Right hindlimb (tissue), 1 donor: ENCODE measurements around the gene ZFYVE28.

Experiments
- DNase-seq: peaks from one replicate; pipeline ENCODE4 v3.0.0-alpha.2; 2018

Gene ZFYVE28

GRCh38 chr4:2347190-2347589 lies 71.3 kb downstream of the ZFYVE28 start:
- DNase-seq, result no peak

GRCh38 chr4:2343476-2343875 lies 75.0 kb downstream of the ZFYVE28 start:
- no peak for DNase-seq

- DNase-seq, result peak; percentile 3
Measured at GRCh38 chr4:2341911-2342652, 76.4 kb downstream of the ZFYVE28 start.

- DNase-seq, result peak; percentile 12
Measured at GRCh38 chr4:2341261-2341841, 77.1 kb downstream of the ZFYVE28 start.

GRCh38 chr4:2340272-2341061 lies 78.0 kb downstream of the ZFYVE28 start:
- DNase-seq, result no peak

GRCh38 chr4:2339458-2340271 lies 78.8 kb downstream of the ZFYVE28 start:
- DNase-seq, result no peak

GRCh38 chr4:2338754-2339457 lies 79.5 kb downstream of the ZFYVE28 start:
- DNase-seq, result no peak

- no peak for DNase-seq
Measured at GRCh38 chr4:2337896-2338295, 80.5 kb downstream of the ZFYVE28 start.

GRCh38 chr4:2337131-2337723 lies 81.2 kb downstream of the ZFYVE28 start:
- DNase-seq, result no peak

- DNase-seq, result no peak
Measured at GRCh38 chr4:2336659-2337058, 81.8 kb downstream of the ZFYVE28 start.

- no peak for DNase-seq
Measured at GRCh38 chr4:2335729-2336101, 82.7 kb downstream of the ZFYVE28 start.

- no peak for DNase-seq
Measured at GRCh38 chr4:2334826-2335728, 83.4 kb downstream of the ZFYVE28 start.

- no peak for DNase-seq
Measured at GRCh38 chr4:2333916-2334644, 84.4 kb downstream of the ZFYVE28 start.

- DNase-seq, result no peak
Measured at GRCh38 chr4:2333356-2333841, 85.0 kb downstream of the ZFYVE28 start.

- DNase-seq, result no peak
Measured at GRCh38 chr4:2332976-2333319, 85.5 kb downstream of the ZFYVE28 start.

GRCh38 chr4:2332201-2332975 lies 86.1 kb downstream of the ZFYVE28 start:
- DNase-seq, result no peak

GRCh38 chr4:2331519-2332200 lies 86.8 kb downstream of the ZFYVE28 start:
- no peak for DNase-seq

- no peak for DNase-seq
Measured at GRCh38 chr4:2331043-2331420, 87.4 kb downstream of the ZFYVE28 start.
